WTC11 (cell line): ENCODE data around the gene B3GALT5.

Source experiments
- CREM ChIP-seq: sonication (generic); formaldehyde crosslinking; IDR thresholded peaks from 2 replicates; pipeline ENCODE4 v1.8.1; 2022; ENCODE audit warnings: mild to moderate bottlenecking, missing genetic modification reagents, moderate library complexity
- ELF4 ChIP-seq: sonication (generic); formaldehyde crosslinking; IDR thresholded peaks from 2 replicates; pipeline ENCODE4 v1.8.1; 2022; ENCODE audit warnings: low read depth, mild to moderate bottlenecking, moderate library complexity, missing genetic modification reagents
- GRHL2 ChIP-seq: fragments of 250-450 bp; sonication (Bioruptor Pico); IDR thresholded peaks from 2 replicates; pipeline ENCODE4 v1.8.0; 2022; ENCODE audit warnings: mild to moderate bottlenecking, moderate library complexity; ENCODE audit not compliant: insufficient replicate concordance, severe bottlenecking
- JUN ChIP-seq: sonication (generic); formaldehyde crosslinking; IDR thresholded peaks from 2 replicates; pipeline ENCODE4 v1.8.0; 2023; ENCODE audit warnings: mild to moderate bottlenecking, missing genetic modification reagents
- PRRX2 ChIP-seq: fragments of 250-450 bp; sonication (Bioruptor Pico); IDR thresholded peaks from 2 replicates; pipeline ENCODE4 v1.8.0; 2021; ENCODE audit warnings: mild to moderate bottlenecking
- ZBTB21 ChIP-seq: sonication (generic); formaldehyde crosslinking; IDR thresholded peaks from 2 replicates; pipeline ENCODE4 v1.8.1; 2023; ENCODE audit warnings: mild to moderate bottlenecking, missing genetic modification reagents, borderline replicate concordance
- ZNF219 ChIP-seq: sonication (generic); formaldehyde crosslinking; IDR thresholded peaks from 2 replicates; pipeline ENCODE4 v1.8.0; 2023; ENCODE audit warnings: missing genetic modification reagents, mild to moderate bottlenecking, borderline replicate concordance
- TF ChIP-seq, protein P1 (sequence below): fragments of 200-600 bp; IDR thresholded peaks from 2 replicates; pipeline ENCODE4 v1.8.0; 2022; ENCODE audit warnings: antibody characterized with exemption
- TF ChIP-seq, protein P2 (sequence below): sonication (generic); formaldehyde crosslinking; conservative IDR thresholded peaks from 2 replicates; pipeline ENCODE4 v1.8.1; 2022; ENCODE audit warnings: mild to moderate bottlenecking, missing genetic modification reagents
- TF ChIP-seq, protein P3 (sequence below): sonication (generic); formaldehyde crosslinking; IDR thresholded peaks from 2 replicates; pipeline ENCODE4 v1.8.1; 2023; ENCODE audit warnings: mild to moderate bottlenecking, missing genetic modification reagents, moderate library complexity
- TF ChIP-seq, protein P4 (sequence below): sonication (generic); formaldehyde crosslinking; IDR thresholded peaks from 2 replicates; pipeline ENCODE4 v1.8.1; 2023; ENCODE audit warnings: mild to moderate bottlenecking, moderate library complexity, missing genetic modification reagents

DNA sequence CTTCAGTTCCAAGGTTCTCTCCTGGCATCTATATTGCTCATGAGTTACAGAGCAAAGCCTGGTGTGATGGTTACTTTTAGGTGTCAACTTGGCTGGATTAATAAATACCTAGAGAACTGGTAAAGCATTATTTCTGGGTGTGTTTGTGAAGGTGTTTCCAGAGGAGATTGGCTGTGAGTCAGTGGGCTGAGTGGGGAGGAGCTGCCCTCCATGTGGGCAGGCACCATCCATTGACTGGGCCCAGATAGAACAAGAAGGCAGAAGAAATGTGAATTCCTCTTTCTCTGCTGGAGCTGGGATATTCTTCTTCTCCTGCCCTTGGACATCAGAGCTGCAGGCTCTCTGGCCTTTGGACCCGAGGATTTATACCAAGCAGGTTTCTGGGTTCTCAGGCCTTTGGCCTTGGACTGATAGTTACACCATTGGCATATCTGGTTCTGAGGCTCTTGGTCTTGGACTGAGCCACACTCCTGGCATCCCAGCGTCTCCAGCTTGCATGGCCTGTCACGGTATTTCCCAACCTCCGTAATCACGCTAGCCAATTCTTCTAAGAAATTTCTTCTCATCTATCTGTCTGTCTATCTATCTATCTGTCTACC, 44.5 kb downstream of the B3GALT5 start:
- no peak for TF ChIP-seq CREM (CRISPR knock-in tag)
- TF ChIP-seq, protein P1, sequence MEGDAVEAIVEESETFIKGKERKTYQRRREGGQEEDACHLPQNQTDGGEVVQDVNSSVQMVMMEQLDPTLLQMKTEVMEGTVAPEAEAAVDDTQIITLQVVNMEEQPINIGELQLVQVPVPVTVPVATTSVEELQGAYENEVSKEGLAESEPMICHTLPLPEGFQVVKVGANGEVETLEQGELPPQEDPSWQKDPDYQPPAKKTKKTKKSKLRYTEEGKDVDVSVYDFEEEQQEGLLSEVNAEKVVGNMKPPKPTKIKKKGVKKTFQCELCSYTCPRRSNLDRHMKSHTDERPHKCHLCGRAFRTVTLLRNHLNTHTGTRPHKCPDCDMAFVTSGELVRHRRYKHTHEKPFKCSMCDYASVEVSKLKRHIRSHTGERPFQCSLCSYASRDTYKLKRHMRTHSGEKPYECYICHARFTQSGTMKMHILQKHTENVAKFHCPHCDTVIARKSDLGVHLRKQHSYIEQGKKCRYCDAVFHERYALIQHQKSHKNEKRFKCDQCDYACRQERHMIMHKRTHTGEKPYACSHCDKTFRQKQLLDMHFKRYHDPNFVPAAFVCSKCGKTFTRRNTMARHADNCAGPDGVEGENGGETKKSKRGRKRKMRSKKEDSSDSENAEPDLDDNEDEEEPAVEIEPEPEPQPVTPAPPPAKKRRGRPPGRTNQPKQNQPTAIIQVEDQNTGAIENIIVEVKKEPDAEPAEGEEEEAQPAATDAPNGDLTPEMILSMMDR: no peak
- TF ChIP-seq, protein P2, sequence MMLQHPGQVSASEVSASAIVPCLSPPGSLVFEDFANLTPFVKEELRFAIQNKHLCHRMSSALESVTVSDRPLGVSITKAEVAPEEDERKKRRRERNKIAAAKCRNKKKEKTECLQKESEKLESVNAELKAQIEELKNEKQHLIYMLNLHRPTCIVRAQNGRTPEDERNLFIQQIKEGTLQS (CRISPR knock-in tag): no peak
- no peak for TF ChIP-seq ELF4
- TF ChIP-seq, protein P3, sequence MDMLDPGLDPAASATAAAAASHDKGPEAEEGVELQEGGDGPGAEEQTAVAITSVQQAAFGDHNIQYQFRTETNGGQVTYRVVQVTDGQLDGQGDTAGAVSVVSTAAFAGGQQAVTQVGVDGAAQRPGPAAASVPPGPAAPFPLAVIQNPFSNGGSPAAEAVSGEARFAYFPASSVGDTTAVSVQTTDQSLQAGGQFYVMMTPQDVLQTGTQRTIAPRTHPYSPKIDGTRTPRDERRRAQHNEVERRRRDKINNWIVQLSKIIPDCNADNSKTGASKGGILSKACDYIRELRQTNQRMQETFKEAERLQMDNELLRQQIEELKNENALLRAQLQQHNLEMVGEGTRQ (CRISPR knock-in tag): no peak
- no peak for TF ChIP-seq GRHL2 (CRISPR knock-in tag)
- no peak for TF ChIP-seq ZBTB21
- no peak for TF ChIP-seq JUN (CRISPR knock-in tag)
- TF ChIP-seq ZNF219 (CRISPR knock-in tag): no peak
- no peak for TF ChIP-seq PRRX2 (CRISPR knock-in tag)
- TF ChIP-seq, protein P4, sequence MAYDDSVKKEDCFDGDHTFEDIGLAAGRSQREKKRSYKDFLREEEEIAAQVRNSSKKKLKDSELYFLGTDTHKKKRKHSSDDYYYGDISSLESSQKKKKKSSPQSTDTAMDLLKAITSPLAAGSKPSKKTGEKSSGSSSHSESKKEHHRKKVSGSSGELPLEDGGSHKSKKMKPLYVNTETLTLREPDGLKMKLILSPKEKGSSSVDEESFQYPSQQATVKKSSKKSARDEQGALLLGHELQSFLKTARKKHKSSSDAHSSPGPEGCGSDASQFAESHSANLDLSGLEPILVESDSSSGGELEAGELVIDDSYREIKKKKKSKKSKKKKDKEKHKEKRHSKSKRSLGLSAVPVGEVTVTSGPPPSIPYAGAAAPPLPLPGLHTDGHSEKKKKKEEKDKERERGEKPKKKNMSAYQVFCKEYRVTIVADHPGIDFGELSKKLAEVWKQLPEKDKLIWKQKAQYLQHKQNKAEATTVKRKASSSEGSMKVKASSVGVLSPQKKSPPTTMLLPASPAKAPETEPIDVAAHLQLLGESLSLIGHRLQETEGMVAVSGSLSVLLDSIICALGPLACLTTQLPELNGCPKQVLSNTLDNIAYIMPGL: no peak
